Measurements from ENCODE around the gene TRIL.

- TF ChIP-seq CTCF (IDR thresholded peaks at IDR 0.05) (no peak), POLR2A (IDR thresholded peaks at IDR 0.05) (no peak)
Observed at GRCh38 chr7:29007127-29007526, 49.0 kb upstream of the TRIL start.
